GM18505 (cell line): Measurements from ENCODE around the gene DHX32.

Source experiments
- ATAC-seq: cut with Tn5 transposase; IDR thresholded peaks from one replicate; pipeline ENCODE4 v1.9.1; 2021; ENCODE audit not compliant: unreplicated experiment
- POLR2A ChIP-seq: IDR thresholded peaks from 4 replicates; pipeline ENCODE4 v1.6.1; 2011; ENCODE audit warnings: borderline replicate concordance; ENCODE audit not compliant: insufficient read depth, insufficient read length; ENCODE audit errors: extremely low read depth

Gene DHX32

DNA sequence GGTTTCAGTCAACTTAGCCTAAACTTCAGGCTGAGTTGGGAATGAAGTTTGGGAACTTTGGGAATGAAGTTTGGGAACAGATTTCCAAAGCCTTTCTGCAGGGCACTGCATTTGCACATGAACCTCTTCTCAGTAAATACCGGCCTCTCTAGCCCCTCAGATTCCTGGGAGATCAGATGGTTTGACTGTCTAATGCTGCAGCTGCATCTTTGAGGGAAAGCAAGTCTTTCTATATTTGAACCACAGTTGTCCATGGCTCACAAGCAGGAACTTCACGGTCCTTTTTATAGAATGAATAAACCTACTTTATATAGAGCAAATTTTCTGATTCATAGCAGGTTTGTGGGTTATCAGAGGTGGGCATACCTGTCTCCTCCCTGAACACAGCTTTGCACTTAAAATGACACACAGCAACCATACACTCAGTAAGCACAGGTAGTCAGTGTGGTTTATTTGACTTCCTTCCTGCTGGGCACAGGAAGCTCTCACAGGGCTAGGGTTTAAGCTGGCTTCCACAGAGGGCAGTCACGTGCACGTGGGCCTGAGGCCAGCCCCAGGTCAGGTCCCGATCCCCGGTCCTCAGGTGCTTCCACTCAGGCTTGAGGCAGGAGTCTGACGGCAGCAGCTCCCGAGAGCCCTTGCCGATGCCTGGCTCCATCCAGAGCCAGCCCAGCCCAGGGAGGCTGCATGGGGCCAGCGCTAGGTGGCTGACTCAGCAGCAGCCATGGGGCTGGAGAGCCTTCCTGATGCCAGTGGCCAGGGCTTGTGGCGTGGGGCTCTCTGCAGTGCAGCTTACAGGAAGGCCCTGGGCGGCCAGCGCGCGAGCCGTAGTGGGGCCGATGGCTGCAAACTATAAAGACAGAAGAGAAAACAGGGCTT, 92.7 kb downstream of the DHX32 start:
- TF ChIP-seq POLR2A, result no peak
- ATAC-seq, result no peak
